Sigmoid colon (tissue), 4 donors: Measurements from ENCODE around the gene CDRT4.

Experiments used
- POLR2AphosphoS5 ChIP-seq, 4 donors: sonication (generic); formaldehyde crosslinking; IDR thresholded peaks; one replicate each; pipeline ENCODE4 v1.6.1; 2017; ENCODE audit warnings: antibody characterized with exemption in 4 of 4
- TF ChIP-seq, protein P1 (sequence below), 4 experiments: fragments of 450-650 bp in 3 of 4; fragments of 200-600 bp in 1 of 4; IDR thresholded peaks; one replicate each; pipeline ENCODE4 v1.5.1; 2016 to 2019; ENCODE audit warnings: antibody characterized with exemption in 4 of 4, mild to moderate bottlenecking in 3 of 4, moderate library complexity in 2 of 4

DNA sequence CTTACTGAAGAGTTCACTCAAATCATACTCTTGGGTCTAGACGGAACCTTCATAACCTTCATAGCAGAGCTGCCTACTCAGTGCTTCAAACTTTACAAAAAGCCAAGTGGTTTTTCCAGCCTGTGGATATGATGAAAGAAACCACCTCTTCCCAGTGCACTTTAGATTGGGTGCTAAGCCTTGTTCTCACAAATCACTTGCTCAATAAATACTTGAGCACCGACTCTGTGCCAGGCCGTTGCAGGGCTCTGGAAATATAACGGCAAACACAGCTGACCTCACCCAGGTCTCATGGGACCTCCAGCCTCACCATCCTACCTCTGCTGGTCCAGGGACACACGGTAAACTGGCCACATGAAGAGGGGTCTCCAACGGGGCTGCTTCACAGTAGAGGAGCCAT is 35.7 kb downstream of the CDRT4 start:
- TF ChIP-seq, protein P1, sequence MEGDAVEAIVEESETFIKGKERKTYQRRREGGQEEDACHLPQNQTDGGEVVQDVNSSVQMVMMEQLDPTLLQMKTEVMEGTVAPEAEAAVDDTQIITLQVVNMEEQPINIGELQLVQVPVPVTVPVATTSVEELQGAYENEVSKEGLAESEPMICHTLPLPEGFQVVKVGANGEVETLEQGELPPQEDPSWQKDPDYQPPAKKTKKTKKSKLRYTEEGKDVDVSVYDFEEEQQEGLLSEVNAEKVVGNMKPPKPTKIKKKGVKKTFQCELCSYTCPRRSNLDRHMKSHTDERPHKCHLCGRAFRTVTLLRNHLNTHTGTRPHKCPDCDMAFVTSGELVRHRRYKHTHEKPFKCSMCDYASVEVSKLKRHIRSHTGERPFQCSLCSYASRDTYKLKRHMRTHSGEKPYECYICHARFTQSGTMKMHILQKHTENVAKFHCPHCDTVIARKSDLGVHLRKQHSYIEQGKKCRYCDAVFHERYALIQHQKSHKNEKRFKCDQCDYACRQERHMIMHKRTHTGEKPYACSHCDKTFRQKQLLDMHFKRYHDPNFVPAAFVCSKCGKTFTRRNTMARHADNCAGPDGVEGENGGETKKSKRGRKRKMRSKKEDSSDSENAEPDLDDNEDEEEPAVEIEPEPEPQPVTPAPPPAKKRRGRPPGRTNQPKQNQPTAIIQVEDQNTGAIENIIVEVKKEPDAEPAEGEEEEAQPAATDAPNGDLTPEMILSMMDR (IDR thresholded peaks at IDR 0.05) = no peak
- TF ChIP-seq POLR2AphosphoS5 (IDR thresholded peaks at IDR 0.05) = peak in 1 of 4 donors; percentile 5
